K562 (cell line): ENCODE results near the gene EFNA5. TPM values are rescaled to one million over a fixed set of nuclear protein-coding genes. Genes with fewer than 3 reads are reported as not detected.

Experiments used
- ATAC-seq: fragments of 200-7000 bp; cut with Tn5 transposase; 3 replicates; pipeline ENCODE4 v1.9.1; 2020; ENCODE audit warnings: moderate library complexity
- BruUV-seq: library from RNA; stranded (reverse); fragments of 400-500 nt; replicated peaks from 2 replicates; lab custom pipeline; 2021; lab: Mats Ljungman, UMichigan
- CTCF ChIA-PET: fragments of 300-600 bp; formaldehyde crosslinking; extraction: SDS; loops from one replicate; lab custom pipeline; 2021; ENCODE audit warnings: low intra/inter-chr PET ratio; lab: Yijun Ruan, JAX
- POLR2A ChIA-PET: fragments of 300-600, 350-650 bp; sonication (Branson Sonifier 250); formaldehyde crosslinking; extraction: SDS; loops from one replicate; lab custom pipeline; 2021; ENCODE audit warnings: antibody characterized with exemption, inconsistent platforms; lab: Yijun Ruan, JAX
- DNase-seq, 4 experiments: peaks; one replicate each; pipeline versions ENCODE4 v3.0.0 to v3.0.0-alpha.2; 2011 to 2018; ENCODE audit warnings: low spot score in 3 of 4, mixed read lengths in 3 of 4; ENCODE audit errors: extremely low read depth in 1 of 4
- FAIRE-seq: peaks from 2 replicates; lab custom pipeline; 2011; peaks lifted over from hg19 to GRCh38; lab: Jason Lieb, UNC
- H2AFZ ChIP-seq: 2 replicates; pipeline ENCODE4 v1.6.0; 2011; ENCODE audit warnings: low read depth, low read length, control low read depth, inconsistent platforms
- H3K27ac ChIP-seq: fragments of 200-600 bp; 3 replicates; pipeline ENCODE4 v1.8.0; 2011; ENCODE audit warnings: low read depth, mild to moderate bottlenecking, control low read depth, inconsistent platforms, low read length, moderate library complexity, mixed read lengths; ENCODE audit errors: extremely low read depth
- H3K27me3 ChIP-seq, 2 experiments: fragments of 300-600 bp in 1 of 2; 2 replicates in 1 of 2; 3 replicates in 1 of 2; pipeline versions ENCODE4 v1.6.0 to v1.8.0; 2011; ENCODE audit warnings: inconsistent platforms in 2 of 2, low read length in 2 of 2, mild to moderate bottlenecking in 1 of 2, mixed read lengths in 1 of 2, moderate library complexity in 1 of 2; ENCODE audit not compliant: control insufficient read depth in 2 of 2, insufficient read depth in 2 of 2
- H3K36me3 ChIP-seq: fragments of 300-600 bp; 3 replicates; pipeline ENCODE4 v1.8.0; 2011; ENCODE audit warnings: mild to moderate bottlenecking, low read length, inconsistent platforms; ENCODE audit not compliant: control insufficient read depth, insufficient read depth
- H3K4me1 ChIP-seq, 2 experiments: fragments of 200-600 bp in 1 of 2; replicated peaks in 1 of 2; 2 replicates in 1 of 2; 3 replicates in 1 of 2; pipeline versions ENCODE4 v1.5.1 to v1.8.0; 2011; ENCODE audit warnings: inconsistent platforms in 2 of 2, low read length in 2 of 2, mild to moderate bottlenecking in 1 of 2, mixed read lengths in 1 of 2, moderate library complexity in 1 of 2; ENCODE audit not compliant: control insufficient read depth in 2 of 2, insufficient read depth in 2 of 2
- H3K4me2 ChIP-seq: 2 replicates; pipeline ENCODE4 v1.6.1; 2011; ENCODE audit warnings: low read length, control low read depth, inconsistent platforms, mixed read lengths; ENCODE audit not compliant: insufficient read depth
- H3K4me3 ChIP-seq: fragments of 200-600 bp; sonication (generic), shearing (Covaris generic); 2 replicates; pipeline ENCODE4 v1.5.1; 2016; ENCODE audit warnings: control low read depth, inconsistent platforms
- H3K79me2 ChIP-seq: fragments of 200-600 bp; 3 replicates; pipeline ENCODE4 v1.8.0; 2011; ENCODE audit warnings: low read length, inconsistent platforms; ENCODE audit not compliant: control insufficient read depth, insufficient read depth
- H3K9ac ChIP-seq, 2 experiments: 2 replicates each; pipeline versions ENCODE4 v1.6.0 to v1.6.1; 2011; ENCODE audit warnings: low read depth in 2 of 2, low read length in 2 of 2, control low read depth in 1 of 2, inconsistent platforms in 1 of 2, mild to moderate bottlenecking in 1 of 2, mixed read lengths in 1 of 2; ENCODE audit not compliant: insufficient read depth in 1 of 2
- H3K9me1 ChIP-seq: one replicate; pipeline ENCODE4 v1.6.0; 2011; ENCODE audit warnings: inconsistent platforms, mild to moderate bottlenecking, low read length, moderate library complexity; ENCODE audit not compliant: control insufficient read depth, insufficient read depth
- H3K9me3 ChIP-seq: replicated peaks from 2 replicates; pipeline ENCODE4 v1.5.1; 2011; ENCODE audit warnings: low read depth, low read length, inconsistent platforms; ENCODE audit not compliant: control insufficient read depth, insufficient read depth
- H4K20me1 ChIP-seq: replicated peaks from 2 replicates; pipeline ENCODE4 v1.6.1; 2011; ENCODE audit warnings: low read length, inconsistent platforms, mixed read lengths; ENCODE audit not compliant: control insufficient read depth, insufficient read depth
- CXXC5 ChIP-seq: fragments of 250-450 bp; sonication (Bioruptor Pico); IDR thresholded peaks from 2 replicates; pipeline ENCODE4 v1.8.0; 2022; ENCODE audit warnings: inconsistent platforms, mild to moderate bottlenecking, moderate library complexity
- E2F6 ChIP-seq, 2 experiments: IDR thresholded peaks; 2 replicates each; pipeline ENCODE4 v1.6.1; 2011; ENCODE audit warnings: borderline replicate concordance in 1 of 2, control low read depth in 1 of 2, low read depth in 1 of 2, low read length in 1 of 2, mild to moderate bottlenecking in 1 of 2, mixed read lengths in 1 of 2, moderate library complexity in 1 of 2; ENCODE audit not compliant: insufficient read depth in 1 of 2, insufficient read length in 1 of 2, poor library complexity in 1 of 2, severe bottlenecking in 1 of 2; ENCODE audit errors: extremely low read depth in 1 of 2
- ETV6 ChIP-seq, 3 experiments: fragments of 150-350 bp in 1 of 3; sonication (generic) in 1 of 3; formaldehyde crosslinking in 1 of 3; IDR thresholded peaks; 2 replicates each; pipeline versions ENCODE4 v1.6.1 to v1.8.0; 2014 to 2022; ENCODE audit warnings: borderline replicate concordance in 2 of 3, low read depth in 2 of 3, antibody characterized with exemption in 1 of 3, low read length in 1 of 3, mild to moderate bottlenecking in 1 of 3, missing genetic modification reagents in 1 of 3
- KAT2B ChIP-seq: IDR thresholded peaks from one replicate; pipeline ENCODE4 v1.6.1; 2012; ENCODE audit warnings: low read depth, mild to moderate bottlenecking, control low read depth, inconsistent platforms, low read length, moderate library complexity
- POLR3A ChIP-seq: IDR thresholded peaks from 2 replicates; pipeline ENCODE4 v1.6.1; 2011; ENCODE audit warnings: borderline replicate concordance, mild to moderate bottlenecking, moderate library complexity; ENCODE audit not compliant: insufficient read length, insufficient read depth; ENCODE audit errors: extremely low read depth
- SPI1 ChIP-seq: IDR thresholded peaks from 2 replicates; pipeline ENCODE4 v1.6.1; 2011; ENCODE audit warnings: low read depth, low read length, control low read depth, borderline replicate concordance
- ZBTB43 ChIP-seq: sonication (generic); formaldehyde crosslinking; IDR thresholded peaks from 2 replicates; pipeline ENCODE4 v1.8.0; 2023; ENCODE audit warnings: mild to moderate bottlenecking, missing genetic modification reagents
- ZFP1 ChIP-seq: fragments of 450-650 bp; formaldehyde crosslinking; IDR thresholded peaks from 2 replicates; pipeline ENCODE4 v1.4.0; 2020; ENCODE audit warnings: mild to moderate bottlenecking, mixed read lengths
- ZNF696 ChIP-seq: fragments of 250-450 bp; sonication (Bioruptor Pico); conservative IDR thresholded peaks from 2 replicates; pipeline ENCODE4 v1.4.0; 2020; ENCODE audit warnings: mild to moderate bottlenecking, moderate library complexity
- WGBS: fragments of 100-300 bp; shearing (Covaris generic); methylation state at CpG from one replicate; pipeline ENCODE4 v1.1.6; 2016; ENCODE audit warnings: low coverage, mixed read lengths; ENCODE audit not compliant: insufficient coverage; ENCODE audit errors: missing lambda C conversion rate; 5-methylcytosine and 5-hydroxymethylcytosine counted together
- in situ Hi-C: fragments of 300-500 bp; cut with MboI; formaldehyde crosslinking; loops from 4 replicates; pipeline ENCODE4 v1.15.0; 2018; ENCODE audit warnings: inconsistent platforms, mixed read lengths
- intact Hi-C: fragments of 100-400 bp; cut with micrococcal nuclease; formaldehyde crosslinking; loops from 2 replicates; pipeline ENCODE4 v1.14.2; 2022
- polyA plus RNA-seq, 8 experiments: library from polyadenylated mRNA; depleted of rRNA in 4 of 8; stranded (reverse) in 5 of 8; unstranded in 3 of 8; fragments of >200 nt; fragmentation: Nextera tagmentation in 2 of 8; fragmentation: Illumina TruSeq in 1 of 8; extraction: Ambion mirVana in 2 of 8; extraction: Trizol in 1 of 8; gene quantifications; 2 replicates each; pipeline versions ENCODE4 v1.2.1 to v1.2.3, GENCODE V29; 2011 to 2014; ENCODE audit warnings: inconsistent platforms in 1 of 8, missing spikeins in 1 of 8
- total RNA-seq, 7 experiments: library from RNA; depleted of rRNA in 6 of 7; stranded (reverse); fragments of >200 nt in 6 of 7; fragmentation: Illumina TruSeq in 2 of 7; extraction: Trizol in 2 of 7; gene quantifications; 2 replicates each; pipeline versions ENCODE4 v1.2.1 to v1.2.3, GENCODE V29; 2011 to 2021; ENCODE audit warnings: low replicate concordance in 1 of 7
- TF ChIP-seq, protein P1 (sequence below): IDR thresholded peaks from 2 replicates; pipeline ENCODE4 v1.6.1; 2016; ENCODE audit warnings: missing genetic modification characterization, missing compliant biosample characterization
- TF ChIP-seq, protein P2 (sequence below): sonication (generic); formaldehyde crosslinking; IDR thresholded peaks from 2 replicates; pipeline ENCODE4 v1.8.0; 2022; ENCODE audit warnings: mild to moderate bottlenecking, missing genetic modification reagents, borderline replicate concordance

The EFNA5 gene
- total and polyA plus RNA-seq, 9 of the 15 experiments (the other 6 are each of a cell fraction or from before 2014, with no cell fraction given), result 0.20 TPM; not detected in 8

- CTCF ChIA-PET, result no interaction called here
- DNase-seq (no peak), FAIRE-seq (no peak), ATAC-seq (no peak)
- Histone ChIP-seq H3K27ac (no peak overlapping the region), H3K4me3 (no peak overlapping the region), H3K36me3 (no peaks in the 10 kb centered on the region), H3K9me3 (no peaks in the 10 kb centered on the region), H4K20me1 (no peaks in the 10 kb centered on the region), H3K9ac (no peak overlapping the region), H3K79me2 (no peaks in the 10 kb centered on the region), H3K4me1 (no peaks in the 10 kb centered on the region), H2AFZ (no peak overlapping the region), H3K9me1 (no peaks in the 10 kb centered on the region), H3K27me3 (no peaks in the 10 kb centered on the region), H3K4me2 (no peak overlapping the region)
- POLR2A ChIA-PET, result no interaction called here
- TF ChIP-seq ZFP1 (CRISPR knock-in tag) (no peak), E2F6 (IDR thresholded peaks at IDR 0.05; ENCODE audit: borderline replicate concordance in 1 of 2, extremely low read depth in 1 of 2, insufficient read depth in 1 of 2, insufficient read length in 1 of 2, low read depth in 1 of 2, low read length in 1 of 2, poor library complexity in 1 of 2, severe bottlenecking in 1 of 2) (no peak), KAT2B (no peak), POLR3A (no peak), ETV6 (IDR thresholded peaks at IDR 0.05; ENCODE audit: borderline replicate concordance in 1 of 2, low read depth in 2 of 2, low read length in 1 of 2) (no peak), ETV6 (CRISPR knock-in tag; IDR thresholded peaks at IDR 0.05; ENCODE audit: borderline replicate concordance) (no peak), CXXC5 (CRISPR knock-in tag) (no peak), ZBTB43 (CRISPR knock-in tag) (no peak), SPI1 (no peak), ZNF696 (CRISPR knock-in tag) (no peak)
- TF ChIP-seq, protein P1, sequence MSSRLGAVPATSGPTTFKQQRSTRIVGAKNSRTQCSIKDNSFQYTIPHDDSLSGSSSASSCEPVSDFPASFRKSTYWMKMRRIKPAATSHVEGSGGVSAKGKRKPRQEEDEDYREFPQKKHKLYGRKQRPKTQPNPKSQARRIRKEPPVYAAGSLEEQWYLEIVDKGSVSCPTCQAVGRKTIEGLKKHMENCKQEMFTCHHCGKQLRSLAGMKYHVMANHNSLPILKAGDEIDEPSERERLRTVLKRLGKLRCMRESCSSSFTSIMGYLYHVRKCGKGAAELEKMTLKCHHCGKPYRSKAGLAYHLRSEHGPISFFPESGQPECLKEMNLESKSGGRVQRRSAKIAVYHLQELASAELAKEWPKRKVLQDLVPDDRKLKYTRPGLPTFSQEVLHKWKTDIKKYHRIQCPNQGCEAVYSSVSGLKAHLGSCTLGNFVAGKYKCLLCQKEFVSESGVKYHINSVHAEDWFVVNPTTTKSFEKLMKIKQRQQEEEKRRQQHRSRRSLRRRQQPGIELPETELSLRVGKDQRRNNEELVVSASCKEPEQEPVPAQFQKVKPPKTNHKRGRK (tag), result no peak
- TF ChIP-seq, protein P2, sequence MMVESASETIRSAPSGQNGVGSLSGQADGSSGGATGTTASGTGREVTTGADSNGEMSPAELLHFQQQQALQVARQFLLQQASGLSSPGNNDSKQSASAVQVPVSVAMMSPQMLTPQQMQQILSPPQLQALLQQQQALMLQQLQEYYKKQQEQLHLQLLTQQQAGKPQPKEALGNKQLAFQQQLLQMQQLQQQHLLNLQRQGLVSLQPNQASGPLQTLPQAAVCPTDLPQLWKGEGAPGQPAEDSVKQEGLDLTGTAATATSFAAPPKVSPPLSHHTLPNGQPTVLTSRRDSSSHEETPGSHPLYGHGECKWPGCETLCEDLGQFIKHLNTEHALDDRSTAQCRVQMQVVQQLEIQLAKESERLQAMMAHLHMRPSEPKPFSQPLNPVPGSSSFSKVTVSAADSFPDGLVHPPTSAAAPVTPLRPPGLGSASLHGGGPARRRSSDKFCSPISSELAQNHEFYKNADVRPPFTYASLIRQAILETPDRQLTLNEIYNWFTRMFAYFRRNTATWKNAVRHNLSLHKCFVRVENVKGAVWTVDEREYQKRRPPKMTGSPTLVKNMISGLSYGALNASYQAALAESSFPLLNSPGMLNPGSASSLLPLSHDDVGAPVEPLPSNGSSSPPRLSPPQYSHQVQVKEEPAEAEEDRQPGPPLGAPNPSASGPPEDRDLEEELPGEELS (CRISPR knock-in tag), result no peak
- WGBS, result 0% methylated on average over 3 of the region's 3 CpGs
- intact Hi-C loops, result no loop called here
- in situ Hi-C loops, result no loop called here
- no TSS peak for BruUV-seq
Observed at GRCh38 chr5:107666051-107666655, 4.6 kb downstream of the EFNA5 start.
